GM19035 (cell line): Measurements from ENCODE around the gene CCDC54.
"Not testable (repeated sequence)": the region's sequence is repeated elsewhere in the genome, so short reads cannot be mapped to it uniquely, and the experiment has no call there.

Experiments
- ATAC-seq: cut with Tn5 transposase; IDR thresholded peaks from one replicate; pipeline ENCODE4 v1.9.1; 2021; ENCODE audit not compliant: unreplicated experiment

Gene CCDC54

GRCh38 chr3:107377151-107377550, at the start of gene CCDC54:
CCDC54 (plus strand) TSS chr3:107377439; CDS start chr3:107377588, 149 bp downstream.
- ATAC-seq, result no peak

GRCh38 chr3:107328069-107328468, 49.2 kb upstream of the CCDC54 start:
- no peak for ATAC-seq

- ATAC-seq, result no peak
Observed at GRCh38 chr3:107329088-107329487, 48.2 kb upstream of the CCDC54 start.

GRCh38 chr3:107339690-107340089, 37.5 kb upstream of the CCDC54 start:
- ATAC-seq, result not testable (repeated sequence)

- no peak for ATAC-seq
Observed at GRCh38 chr3:107344722-107345121, 32.5 kb upstream of the CCDC54 start.

- no peak for ATAC-seq
Observed at GRCh38 chr3:107345822-107346405, 31.3 kb upstream of the CCDC54 start.

- no peak for ATAC-seq
Observed at GRCh38 chr3:107346564-107346963, 30.7 kb upstream of the CCDC54 start.

GRCh38 chr3:107347751-107348150, 29.5 kb upstream of the CCDC54 start:
- no peak for ATAC-seq

GRCh38 chr3:107356706-107357105, 20.5 kb upstream of the CCDC54 start:
- no peak for ATAC-seq

GRCh38 chr3:107361633-107362032, 15.6 kb upstream of the CCDC54 start:
- no peak for ATAC-seq

- no peak for ATAC-seq
Observed at GRCh38 chr3:107365051-107365450, 12.2 kb upstream of the CCDC54 start.

- no peak for ATAC-seq
Observed at GRCh38 chr3:107366766-107367165, 10.5 kb upstream of the CCDC54 start.

- ATAC-seq, result no peak
Observed at GRCh38 chr3:107367353-107367752, 9.9 kb upstream of the CCDC54 start.

- no peak for ATAC-seq
Observed at GRCh38 chr3:107368654-107369398, 8.4 kb upstream of the CCDC54 start.

GRCh38 chr3:107369791-107370190, 7.4 kb upstream of the CCDC54 start:
- no peak for ATAC-seq

GRCh38 chr3:107370907-107371306, 6.3 kb upstream of the CCDC54 start:
- ATAC-seq, result no peak

GRCh38 chr3:107372506-107372905, 4.7 kb upstream of the CCDC54 start:
- ATAC-seq, result no peak

- ATAC-seq, result no peak
Observed at GRCh38 chr3:107373896-107374295, 3.3 kb upstream of the CCDC54 start.

- no peak for ATAC-seq
Observed at GRCh38 chr3:107375682-107376081, 1.6 kb upstream of the CCDC54 start.

- no peak for ATAC-seq
Observed at GRCh38 chr3:107382631-107383030, 5.4 kb downstream of the CCDC54 start.

GRCh38 chr3:107384428-107384827, 7.2 kb downstream of the CCDC54 start:
- no peak for ATAC-seq

GRCh38 chr3:107384907-107385306, 7.7 kb downstream of the CCDC54 start:
- ATAC-seq, result no peak

- no peak for ATAC-seq
Observed at GRCh38 chr3:107387555-107387954, 10.3 kb downstream of the CCDC54 start.
